Activated naive CD4-positive, alpha-beta T cell treated with anti-CD3 and anti-CD28 coated beads, Interleukin-2, amount 50 U/mL, for 24 hours (primary cell): ENCODE measurements around the gene NANS.

ENCODE experiments used
- H3K27ac Mint-ChIP-seq: one replicate; pipeline ENCODE4 v1.8.0; 2021; ENCODE audit warnings: mild to moderate bottlenecking, mixed read lengths
- H3K27me3 Mint-ChIP-seq: one replicate; pipeline ENCODE4 v1.8.0; 2021; ENCODE audit warnings: mixed read lengths
- H3K36me3 Mint-ChIP-seq: one replicate; pipeline ENCODE4 v1.8.0; 2021; ENCODE audit warnings: mixed read lengths
- H3K4me1 Mint-ChIP-seq: one replicate; pipeline ENCODE4 v1.8.0; 2021; ENCODE audit warnings: mixed read lengths
- H3K4me3 Mint-ChIP-seq: one replicate; pipeline ENCODE4 v1.8.0; 2021; ENCODE audit warnings: mild to moderate bottlenecking, mixed read lengths
- H3K9me3 Mint-ChIP-seq: one replicate; pipeline ENCODE4 v1.8.0; 2021; ENCODE audit warnings: mixed read lengths

NANS gene

DNA sequence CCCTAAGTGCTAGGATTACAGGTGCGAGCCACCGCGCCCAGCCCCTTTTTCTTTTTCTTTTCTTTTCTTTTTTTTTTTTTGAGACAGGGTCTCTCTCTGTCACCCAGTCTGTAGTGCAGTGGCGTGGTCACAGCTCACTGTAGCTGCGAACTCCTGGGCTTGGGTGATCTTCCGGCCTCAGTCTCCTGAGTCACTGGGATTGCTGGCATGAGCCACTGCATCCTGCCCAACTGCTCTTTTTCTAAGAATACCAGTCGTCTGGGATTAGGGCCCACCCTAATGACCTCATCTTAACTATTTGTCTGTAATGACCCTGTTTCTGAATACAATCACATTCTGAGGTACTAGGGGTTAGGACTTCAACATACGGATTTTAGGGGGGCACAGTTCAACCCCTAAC lies 34.1 kb upstream of the NANS start:
- H3K9me3 Mint-ChIP-seq = no peaks in the 10 kb centered on the region
- H3K27me3 Mint-ChIP-seq = no peaks in the 10 kb centered on the region
- no peaks in the 10 kb centered on the region for H3K4me1 Mint-ChIP-seq
- no peak overlapping the region for H3K27ac Mint-ChIP-seq
- peaks cover 7% of the 10 kb centered on the region for H3K36me3 Mint-ChIP-seq
- no peak overlapping the region for H3K4me3 Mint-ChIP-seq

DNA sequence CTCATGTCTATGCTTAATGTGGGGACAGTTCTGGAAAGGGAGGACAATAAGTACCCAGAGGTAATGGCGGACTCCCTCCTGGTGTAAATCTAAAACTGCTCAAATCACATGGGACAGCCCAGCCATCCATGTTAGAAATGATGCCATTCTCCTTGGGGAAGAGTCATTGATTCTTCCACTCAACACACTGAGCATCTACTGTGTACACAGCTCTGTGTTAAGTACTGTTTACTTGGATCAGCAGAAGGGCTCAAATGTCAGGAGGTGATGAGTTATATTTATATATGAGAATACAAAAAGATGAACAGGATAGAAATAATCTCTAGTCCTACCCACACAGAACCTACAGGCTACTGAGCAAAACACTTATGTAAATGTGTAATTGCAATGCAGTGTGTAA lies 31.8 kb upstream of the NANS start:
- Mint-ChIP-seq H3K27ac (peak overlapping the region; percentile 64), H3K9me3 (no peaks in the 10 kb centered on the region), H3K4me1 (no peaks in the 10 kb centered on the region), H3K4me3 (no peak overlapping the region), H3K27me3 (no peaks in the 10 kb centered on the region), H3K36me3 (peaks cover 10% of the 10 kb centered on the region)

DNA sequence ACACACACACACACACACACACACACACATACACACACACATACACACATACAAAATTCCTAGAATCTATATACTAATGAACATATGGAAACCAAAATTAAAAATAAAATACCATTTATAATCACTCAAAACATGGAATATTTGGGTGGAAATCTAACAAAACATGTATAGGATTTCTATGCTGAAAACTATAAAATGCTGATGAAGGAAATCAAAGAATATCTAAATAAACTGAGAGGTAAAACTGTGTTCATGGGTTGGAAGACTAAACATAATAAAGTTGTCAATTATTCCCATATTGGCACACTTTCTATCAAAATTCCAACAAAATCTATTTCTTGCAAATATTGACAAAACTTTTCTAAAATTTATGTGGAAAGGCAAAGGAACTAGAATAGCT lies 25.4 kb upstream of the NANS start:
- H3K27ac Mint-ChIP-seq = no peak overlapping the region
- H3K4me1 Mint-ChIP-seq = peaks cover 16% of the 10 kb centered on the region
- peaks cover 3% of the 10 kb centered on the region for H3K36me3 Mint-ChIP-seq
- H3K27me3 Mint-ChIP-seq = no peaks in the 10 kb centered on the region
- H3K4me3 Mint-ChIP-seq = no peak overlapping the region
- no peaks in the 10 kb centered on the region for H3K9me3 Mint-ChIP-seq

GRCh38 chr9:98031935-98032334 lies 24.6 kb upstream of the NANS start:
- Mint-ChIP-seq H3K27ac (no peak overlapping the region), H3K4me1 (peaks cover 16% of the 10 kb centered on the region), H3K27me3 (no peaks in the 10 kb centered on the region), H3K36me3 (peaks cover 3% of the 10 kb centered on the region), H3K9me3 (no peaks in the 10 kb centered on the region), H3K4me3 (no peak overlapping the region)

GRCh38 chr9:98034593-98035546 lies 21.7 kb upstream of the NANS start:
- Mint-ChIP-seq H3K36me3 (no peaks in the 10 kb centered on the region), H3K4me1 (peaks cover 16% of the 10 kb centered on the region), H3K27me3 (no peaks in the 10 kb centered on the region), H3K4me3 (no peak overlapping the region), H3K9me3 (no peaks in the 10 kb centered on the region), H3K27ac (no peak overlapping the region)

- Mint-ChIP-seq H3K4me1 (peaks cover 14% of the 10 kb centered on the region), H3K27me3 (peaks cover 1% of the 10 kb centered on the region), H3K27ac (no peak overlapping the region), H3K36me3 (no peaks in the 10 kb centered on the region), H3K9me3 (no peaks in the 10 kb centered on the region), H3K4me3 (no peak overlapping the region)
Measured at GRCh38 chr9:98037357-98037756, 19.2 kb upstream of the NANS start.

GRCh38 chr9:98038958-98039357 lies 17.6 kb upstream of the NANS start:
- H3K27me3 Mint-ChIP-seq = peaks cover 1% of the 10 kb centered on the region
- no peaks in the 10 kb centered on the region for H3K36me3 Mint-ChIP-seq
- H3K4me1 Mint-ChIP-seq = peaks cover 7% of the 10 kb centered on the region
- no peak overlapping the region for H3K27ac Mint-ChIP-seq
- no peaks in the 10 kb centered on the region for H3K9me3 Mint-ChIP-seq
- no peak overlapping the region for H3K4me3 Mint-ChIP-seq

- Mint-ChIP-seq H3K27me3 (peaks cover 1% of the 10 kb centered on the region), H3K4me3 (no peak overlapping the region), H3K9me3 (no peaks in the 10 kb centered on the region), H3K36me3 (no peaks in the 10 kb centered on the region), H3K27ac (no peak overlapping the region), H3K4me1 (peaks cover 4% of the 10 kb centered on the region)
Measured at GRCh38 chr9:98039607-98040017, 16.9 kb upstream of the NANS start.

GRCh38 chr9:98040212-98040611 lies 16.3 kb upstream of the NANS start:
- Mint-ChIP-seq H3K27ac (no peak overlapping the region), H3K4me1 (peaks cover 4% of the 10 kb centered on the region), H3K9me3 (no peaks in the 10 kb centered on the region), H3K36me3 (peaks cover under 1% of the 10 kb centered on the region), H3K4me3 (no peak overlapping the region), H3K27me3 (peaks cover 1% of the 10 kb centered on the region)

DNA sequence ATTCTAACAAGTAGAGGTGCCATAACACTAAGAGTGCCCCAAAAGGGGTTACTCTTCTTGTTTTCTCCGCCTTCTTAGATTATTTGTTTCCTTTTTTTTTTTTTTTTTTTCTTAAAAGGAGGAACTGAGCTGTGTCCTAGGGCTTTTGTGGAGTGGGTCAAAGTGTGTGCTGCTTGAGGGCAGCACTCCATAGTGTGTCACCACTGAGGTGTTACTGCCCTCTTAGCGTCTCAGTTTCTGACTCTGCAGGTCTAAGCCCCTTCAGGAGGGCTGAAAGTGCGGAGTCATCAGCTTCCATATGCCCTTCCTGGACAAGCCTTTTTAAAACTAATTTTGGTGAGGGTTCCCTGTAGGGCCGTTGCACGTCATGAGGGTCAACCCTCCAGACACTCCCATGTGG lies 12.6 kb upstream of the NANS start:
- Mint-ChIP-seq H3K9me3 (no peaks in the 10 kb centered on the region), H3K27ac (no peak overlapping the region), H3K4me3 (no peak overlapping the region), H3K27me3 (peaks cover 1% of the 10 kb centered on the region), H3K4me1 (peaks cover 25% of the 10 kb centered on the region), H3K36me3 (peaks cover 6% of the 10 kb centered on the region)

GRCh38 chr9:98045234-98046179 lies 11.0 kb upstream of the NANS start:
- peak overlapping the region; percentile 93 for H3K4me3 Mint-ChIP-seq
- H3K36me3 Mint-ChIP-seq = peaks cover 6% of the 10 kb centered on the region
- H3K4me1 Mint-ChIP-seq = peaks cover 34% of the 10 kb centered on the region
- no peaks in the 10 kb centered on the region for H3K27me3 Mint-ChIP-seq
- peak overlapping the region; percentile 94 for H3K27ac Mint-ChIP-seq
- no peaks in the 10 kb centered on the region for H3K9me3 Mint-ChIP-seq

DNA sequence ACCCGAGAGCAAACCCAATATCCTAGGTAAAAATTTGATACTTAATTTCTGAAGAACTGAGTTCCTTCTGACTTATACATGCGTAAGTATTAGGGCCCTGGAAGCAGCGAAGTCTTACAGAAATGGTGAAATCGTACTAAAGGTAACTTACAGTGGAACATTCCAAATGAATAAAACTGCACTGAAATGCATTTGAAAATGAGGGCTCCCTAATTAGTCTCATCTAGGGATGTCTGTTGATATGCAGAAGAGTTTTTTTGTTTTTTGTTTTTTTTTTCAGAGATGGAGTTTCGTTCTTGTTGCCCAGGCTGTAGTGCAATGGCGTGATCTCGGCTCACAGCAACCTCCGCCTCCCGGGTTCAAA lies 10.4 kb upstream of the NANS start:
- Mint-ChIP-seq H3K9me3 (no peaks in the 10 kb centered on the region), H3K27me3 (no peaks in the 10 kb centered on the region), H3K4me1 (peaks cover 34% of the 10 kb centered on the region), H3K36me3 (peaks cover 6% of the 10 kb centered on the region), H3K27ac (no peak overlapping the region), H3K4me3 (peak overlapping the region; percentile 93)

GRCh38 chr9:98047002-98047401 lies 9.5 kb upstream of the NANS start:
- Mint-ChIP-seq H3K4me1 (peaks cover 34% of the 10 kb centered on the region), H3K27ac (no peak overlapping the region), H3K9me3 (no peaks in the 10 kb centered on the region), H3K4me3 (peak overlapping the region; percentile 72), H3K36me3 (peaks cover 6% of the 10 kb centered on the region), H3K27me3 (no peaks in the 10 kb centered on the region)

DNA sequence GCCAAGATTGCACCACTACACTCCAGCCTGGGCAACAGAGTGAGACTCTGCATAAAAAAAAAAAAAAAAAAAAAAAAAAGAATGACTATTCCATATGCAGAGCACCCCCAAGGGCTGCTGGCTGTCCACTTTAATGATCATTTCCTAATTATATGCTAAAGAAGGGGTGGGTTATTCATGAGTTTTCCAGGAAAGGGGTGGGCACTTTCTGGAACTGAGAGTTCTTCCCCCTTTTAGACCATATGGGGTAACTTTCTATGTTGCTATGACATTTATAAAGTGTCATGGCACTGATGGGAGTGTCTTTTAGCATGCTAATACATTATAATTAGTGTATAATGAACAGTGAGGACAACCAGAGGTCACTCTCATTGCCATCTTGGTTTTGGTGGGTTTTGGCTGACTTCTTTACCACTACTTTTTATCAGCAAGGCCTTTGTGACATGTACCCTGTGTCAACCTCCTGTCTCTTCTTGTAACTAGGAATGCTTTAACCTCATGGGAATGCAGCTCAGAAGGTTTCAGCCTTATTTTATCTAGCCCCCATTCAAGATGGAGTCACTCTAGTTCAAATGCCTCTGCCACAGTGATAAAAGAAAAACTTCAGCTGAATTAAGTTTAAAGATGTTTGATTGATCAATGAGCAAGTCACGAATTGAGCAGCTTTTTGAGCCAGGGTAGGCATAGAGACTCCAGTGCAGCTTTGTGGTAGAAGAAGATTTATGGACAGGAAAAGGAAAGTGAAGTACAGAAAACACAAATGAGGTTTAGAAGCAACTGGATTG lies 7.1 kb upstream of the NANS start:
- Mint-ChIP-seq H3K4me3 (no peak overlapping the region), H3K27ac (peak overlapping the region; percentile 27), H3K27me3 (no peaks in the 10 kb centered on the region), H3K4me1 (peaks cover 34% of the 10 kb centered on the region), H3K36me3 (peaks cover 6% of the 10 kb centered on the region), H3K9me3 (no peaks in the 10 kb centered on the region)

DNA sequence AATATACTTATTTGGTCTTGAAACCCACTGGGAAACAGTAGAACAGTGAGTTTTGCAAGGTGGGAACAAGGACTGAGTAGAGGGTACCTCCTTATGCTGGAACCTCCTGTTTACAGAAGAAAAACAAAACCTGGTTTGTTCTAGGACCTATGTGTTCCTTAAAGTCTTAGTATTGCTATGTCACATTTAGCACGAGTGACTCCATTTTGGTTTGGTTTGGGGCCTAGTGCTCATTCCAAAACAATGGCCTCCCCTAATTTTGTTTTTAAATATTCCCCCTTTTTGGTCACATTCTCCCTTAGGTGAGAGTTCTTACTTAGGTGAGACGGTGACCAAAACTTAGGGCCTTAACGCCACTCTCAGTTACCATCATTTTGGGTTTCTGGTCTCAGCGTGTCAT lies 6.2 kb upstream of the NANS start:
- no peak overlapping the region for H3K27ac Mint-ChIP-seq
- H3K9me3 Mint-ChIP-seq = no peaks in the 10 kb centered on the region
- H3K27me3 Mint-ChIP-seq = no peaks in the 10 kb centered on the region
- H3K4me3 Mint-ChIP-seq = no peak overlapping the region
- H3K4me1 Mint-ChIP-seq = peaks cover 30% of the 10 kb centered on the region
- peaks cover 4% of the 10 kb centered on the region for H3K36me3 Mint-ChIP-seq
